ENCODE results near the gene RBM38. TPM values are rescaled to one million over a fixed set of nuclear protein-coding genes. Genes with fewer than 3 reads are reported as not detected.

Gene RBM38
- total RNA-seq, 1 donor from 2014 or later, result 26.6 TPM

GRCh38 chr20:57387463-57387862, 3.7 kb upstream of the RBM38 start:
- Mint-ChIP-seq H3K4me1 (peaks cover 18% of the 10 kb centered on the region), H3K27ac (no peak overlapping the region), H3K27me3 (ENCODE audit: insufficient read depth, low read depth) (peaks cover 4% of the 10 kb centered on the region), H3K4me3 (no peak overlapping the region), H3K9me3 (no peaks in the 10 kb centered on the region), H3K36me3 (no peaks in the 10 kb centered on the region)
- no peak overlapping the region for H3K27ac ChIP-seq
- peaks cover 10% of the 10 kb centered on the region for H3K79me2 ChIP-seq (ENCODE audit: low read depth)
- H3K9me3 ChIP-seq (ENCODE audit: low read depth), result no peaks in the 10 kb centered on the region
- no peak overlapping the region for H3K4me2 ChIP-seq
- no peak overlapping the region for H3K4me3 ChIP-seq
- H3F3A ChIP-seq (ENCODE audit: low read depth), result peaks cover 29% of the 10 kb centered on the region
- H3K4me1 ChIP-seq, result peaks cover 23% of the 10 kb centered on the region
- H3K9ac ChIP-seq, result no peak overlapping the region
- DNase-seq (ENCODE audit: low spot score), result no peak
- H3K27me3 ChIP-seq, result peaks cover 18% of the 10 kb centered on the region
- no peak overlapping the region for H2AFZ ChIP-seq (replicated peaks)
- H3K36me3 ChIP-seq, result no peaks in the 10 kb centered on the region
- TF ChIP-seq EZH2phosphoT487 (IDR thresholded peaks at IDR 0.05), result no peak
- no peak for TF ChIP-seq CTCF (IDR thresholded peaks at IDR 0.05)
- no peak for TF ChIP-seq EZH2 (IDR thresholded peaks at IDR 0.05)
- H4K20me1 ChIP-seq (ENCODE audit: low read depth), result peaks cover 5% of the 10 kb centered on the region

- Histone ChIP-seq H3K9ac (no peak overlapping the region), H3F3A (ENCODE audit: low read depth) (peaks cover 29% of the 10 kb centered on the region), H3K4me3 (no peak overlapping the region), H4K20me1 (ENCODE audit: low read depth) (peaks cover 10% of the 10 kb centered on the region), H3K36me3 (no peaks in the 10 kb centered on the region), H3K4me2 (no peak overlapping the region), H3K79me2 (ENCODE audit: low read depth) (peaks cover 15% of the 10 kb centered on the region), H2AFZ (replicated peaks) (no peak overlapping the region), H3K4me1 (peaks cover 27% of the 10 kb centered on the region), H3K27me3 (peaks cover 18% of the 10 kb centered on the region), H3K27ac (no peak overlapping the region), H3K9me3 (ENCODE audit: low read depth) (no peaks in the 10 kb centered on the region)
- TF ChIP-seq EZH2 (IDR thresholded peaks at IDR 0.05) (no peak), EZH2phosphoT487 (IDR thresholded peaks at IDR 0.05) (no peak), CTCF (IDR thresholded peaks at IDR 0.05) (no peak)
- H3K4me1 Mint-ChIP-seq, result peaks cover 19% of the 10 kb centered on the region
- no peaks in the 10 kb centered on the region for H3K36me3 Mint-ChIP-seq
- no peaks in the 10 kb centered on the region for H3K9me3 Mint-ChIP-seq
- peak overlapping the region; percentile 67 for H3K4me3 Mint-ChIP-seq
- no peak for DNase-seq (ENCODE audit: low spot score)
- peaks cover 4% of the 10 kb centered on the region for H3K27me3 Mint-ChIP-seq (ENCODE audit: insufficient read depth, low read depth)
- H3K27ac Mint-ChIP-seq, result no peak overlapping the region
Observed at GRCh38 chr20:57387945-57388371, 3.2 kb upstream of the RBM38 start.

GRCh38 chr20:57388953-57389694, 2.1 kb upstream of the RBM38 start:
- Mint-ChIP-seq H3K27ac (no peak overlapping the region), H3K36me3 (no peaks in the 10 kb centered on the region), H3K4me1 (peaks cover 30% of the 10 kb centered on the region), H3K27me3 (ENCODE audit: insufficient read depth, low read depth) (peaks cover 4% of the 10 kb centered on the region), H3K9me3 (no peaks in the 10 kb centered on the region), H3K4me3 (peak overlapping the region; percentile 74)
- Histone ChIP-seq H3K9ac (no peak overlapping the region), H2AFZ (replicated peaks) (no peak overlapping the region), H3K4me3 (peak overlapping the region; percentile 30), H3K4me2 (peak overlapping the region; percentile 90), H3K27ac (no peak overlapping the region), H4K20me1 (ENCODE audit: low read depth) (peaks cover 22% of the 10 kb centered on the region), H3K36me3 (no peaks in the 10 kb centered on the region), H3K4me1 (peaks cover 21% of the 10 kb centered on the region), H3K79me2 (ENCODE audit: low read depth) (peaks cover 26% of the 10 kb centered on the region), H3K27me3 (peaks cover 18% of the 10 kb centered on the region), H3F3A (ENCODE audit: low read depth) (peaks cover 30% of the 10 kb centered on the region), H3K9me3 (ENCODE audit: low read depth) (no peaks in the 10 kb centered on the region)
- DNase-seq (ENCODE audit: low spot score), result peak; percentile 86
- no peak for TF ChIP-seq EZH2phosphoT487 (IDR thresholded peaks at IDR 0.05)
- peak; percentile 48 for TF ChIP-seq CTCF (IDR thresholded peaks at IDR 0.05)
- TF ChIP-seq EZH2 (IDR thresholded peaks at IDR 0.05), result no peak

Measured in neural progenitor cell (in vitro differentiated cells).